PC-3 (cell line): ENCODE data around the gene PAX5.

ENCODE experiments used
- CTCF ChIP-seq: fragments of 300-600 bp; sonication (generic); conservative IDR thresholded peaks from 2 replicates; pipeline ENCODE4 v1.5.1; 2017; ENCODE audit warnings: antibody characterized with exemption, low read depth, mild to moderate bottlenecking, low read length
- EZH2 ChIP-seq: fragments of 300-600 bp; sonication (generic); IDR thresholded peaks from one replicate; pipeline ENCODE4 v1.6.1; 2017; ENCODE audit warnings: antibody characterized with exemption, mild to moderate bottlenecking, low read length; ENCODE audit not compliant: unreplicated experiment
- EZH2phosphoT487 ChIP-seq: fragments of 300-600 bp; sonication (generic); IDR thresholded peaks from 2 replicates; pipeline ENCODE4 v1.6.1; 2018; ENCODE audit warnings: mild to moderate bottlenecking, antibody characterized with exemption, low read length, borderline replicate concordance

- TF ChIP-seq CTCF, result no peak
- no peak for TF ChIP-seq EZH2
- TF ChIP-seq EZH2phosphoT487, result no peak
These were observed 63.8 kb downstream of the PAX5 start for GRCh38 chr9:36970007-36970888.
